Esophagus squamous epithelium (tissue), 4 donors: ENCODE data around the gene CASP6.

Experiments
- POLR2A ChIP-seq, 4 donors: fragments of 450-650 bp; IDR thresholded peaks; one replicate each; pipeline ENCODE4 v1.6.1; 2017; ENCODE audit warnings: antibody characterized with exemption in 4 of 4, mild to moderate bottlenecking in 4 of 4, moderate library complexity in 3 of 4
- TF ChIP-seq, protein P1 (sequence below), 6 experiments: fragments of 450-650 bp in 4 of 6; fragments of 200-600 bp in 2 of 6; sonication (generic) in 2 of 6; IDR thresholded peaks; one replicate each; pipeline ENCODE4 v1.5.1; 2016 to 2019; ENCODE audit warnings: antibody characterized with exemption in 6 of 6, mild to moderate bottlenecking in 4 of 6, moderate library complexity in 4 of 6

DNA sequence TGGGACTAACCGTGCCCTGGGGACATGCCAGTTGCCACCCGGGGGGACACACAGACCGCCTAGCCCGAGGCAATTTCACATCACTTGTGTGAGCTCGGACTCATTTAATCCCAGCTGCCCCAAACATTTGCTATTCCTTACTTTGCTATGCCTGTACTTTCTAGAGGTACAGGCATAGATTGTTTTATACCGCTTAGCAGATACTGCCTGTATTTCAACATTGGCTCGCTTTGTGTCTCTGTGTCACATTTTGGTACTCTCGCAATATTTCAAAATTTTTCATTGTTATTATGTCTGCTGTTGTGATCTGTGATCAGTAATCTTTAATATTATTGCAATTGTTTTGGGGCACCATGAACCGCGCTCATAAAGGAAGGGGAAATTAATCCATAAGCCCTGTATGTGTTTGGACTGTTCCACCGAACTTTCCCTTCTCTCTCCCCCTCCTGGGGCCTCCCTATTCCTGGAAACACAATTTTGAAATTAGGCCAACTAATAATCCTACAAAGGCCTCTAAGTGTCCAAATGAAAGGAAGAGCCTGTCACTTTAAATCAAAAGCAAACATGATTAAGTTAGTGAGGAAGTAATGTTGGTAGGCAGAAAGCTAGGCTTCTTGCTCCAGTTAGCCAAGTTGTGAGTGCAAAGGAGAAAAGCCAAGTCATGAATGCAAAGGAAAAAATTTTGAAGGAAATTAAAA lies 568 bp upstream of the CASP6 start:
- TF ChIP-seq, protein P1, sequence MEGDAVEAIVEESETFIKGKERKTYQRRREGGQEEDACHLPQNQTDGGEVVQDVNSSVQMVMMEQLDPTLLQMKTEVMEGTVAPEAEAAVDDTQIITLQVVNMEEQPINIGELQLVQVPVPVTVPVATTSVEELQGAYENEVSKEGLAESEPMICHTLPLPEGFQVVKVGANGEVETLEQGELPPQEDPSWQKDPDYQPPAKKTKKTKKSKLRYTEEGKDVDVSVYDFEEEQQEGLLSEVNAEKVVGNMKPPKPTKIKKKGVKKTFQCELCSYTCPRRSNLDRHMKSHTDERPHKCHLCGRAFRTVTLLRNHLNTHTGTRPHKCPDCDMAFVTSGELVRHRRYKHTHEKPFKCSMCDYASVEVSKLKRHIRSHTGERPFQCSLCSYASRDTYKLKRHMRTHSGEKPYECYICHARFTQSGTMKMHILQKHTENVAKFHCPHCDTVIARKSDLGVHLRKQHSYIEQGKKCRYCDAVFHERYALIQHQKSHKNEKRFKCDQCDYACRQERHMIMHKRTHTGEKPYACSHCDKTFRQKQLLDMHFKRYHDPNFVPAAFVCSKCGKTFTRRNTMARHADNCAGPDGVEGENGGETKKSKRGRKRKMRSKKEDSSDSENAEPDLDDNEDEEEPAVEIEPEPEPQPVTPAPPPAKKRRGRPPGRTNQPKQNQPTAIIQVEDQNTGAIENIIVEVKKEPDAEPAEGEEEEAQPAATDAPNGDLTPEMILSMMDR (IDR thresholded peaks at IDR 0.05) = no peak
- TF ChIP-seq POLR2A (IDR thresholded peaks at IDR 0.05) = no peak
